ENCODE results near the gene AKAP5. TPM values are rescaled to one million over a fixed set of nuclear protein-coding genes. Genes with fewer than 3 reads are reported as not detected.

AKAP5 gene
- total RNA-seq, 1 experiment from 2014 or later, result 3.0 TPM

DNA sequence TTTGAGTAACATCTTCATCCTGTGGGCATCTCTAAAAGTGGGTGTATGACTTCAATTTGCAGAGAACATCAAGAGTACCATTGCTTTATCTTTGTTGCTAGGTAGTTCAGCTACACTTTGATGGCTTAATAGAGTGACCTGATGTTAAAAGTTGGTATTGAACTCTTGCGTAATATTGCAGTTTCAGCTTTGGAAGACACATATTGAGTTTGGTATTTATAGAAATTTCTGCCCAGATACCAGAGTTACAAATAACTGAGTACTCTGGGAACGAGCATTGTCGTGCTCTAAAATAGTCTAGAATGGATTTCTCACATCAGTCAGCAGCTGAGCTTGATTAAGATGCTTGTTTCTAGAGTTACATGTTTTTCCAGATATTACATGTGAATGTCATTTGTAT is 24.8 kb upstream of the AKAP5 start:
- H3K27ac Mint-ChIP-seq, result no peak overlapping the region
- no peak for TF ChIP-seq AFF4 (CRISPR knock-in tag; IDR thresholded peaks at IDR 0.05; ENCODE audit: borderline replicate concordance)
- no peak for TF ChIP-seq TEAD1 (CRISPR knock-in tag; IDR thresholded peaks at IDR 0.05)
- no peak for TF ChIP-seq ELF4 (CRISPR knock-in tag; IDR thresholded peaks at IDR 0.05; ENCODE audit: low read depth)
- TF ChIP-seq, protein P1, sequence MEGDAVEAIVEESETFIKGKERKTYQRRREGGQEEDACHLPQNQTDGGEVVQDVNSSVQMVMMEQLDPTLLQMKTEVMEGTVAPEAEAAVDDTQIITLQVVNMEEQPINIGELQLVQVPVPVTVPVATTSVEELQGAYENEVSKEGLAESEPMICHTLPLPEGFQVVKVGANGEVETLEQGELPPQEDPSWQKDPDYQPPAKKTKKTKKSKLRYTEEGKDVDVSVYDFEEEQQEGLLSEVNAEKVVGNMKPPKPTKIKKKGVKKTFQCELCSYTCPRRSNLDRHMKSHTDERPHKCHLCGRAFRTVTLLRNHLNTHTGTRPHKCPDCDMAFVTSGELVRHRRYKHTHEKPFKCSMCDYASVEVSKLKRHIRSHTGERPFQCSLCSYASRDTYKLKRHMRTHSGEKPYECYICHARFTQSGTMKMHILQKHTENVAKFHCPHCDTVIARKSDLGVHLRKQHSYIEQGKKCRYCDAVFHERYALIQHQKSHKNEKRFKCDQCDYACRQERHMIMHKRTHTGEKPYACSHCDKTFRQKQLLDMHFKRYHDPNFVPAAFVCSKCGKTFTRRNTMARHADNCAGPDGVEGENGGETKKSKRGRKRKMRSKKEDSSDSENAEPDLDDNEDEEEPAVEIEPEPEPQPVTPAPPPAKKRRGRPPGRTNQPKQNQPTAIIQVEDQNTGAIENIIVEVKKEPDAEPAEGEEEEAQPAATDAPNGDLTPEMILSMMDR (IDR thresholded peaks at IDR 0.05), result no peak
- TF ChIP-seq CREM (CRISPR knock-in tag; IDR thresholded peaks at IDR 0.05), result no peak
- no peaks in the 10 kb centered on the region for H3K4me1 Mint-ChIP-seq
- peaks cover 85% of the 10 kb centered on the region for H3K36me3 Mint-ChIP-seq
- no peak for ATAC-seq
- CTCF ChIA-PET, result interaction anchor here (2.7 kb wide), 1 partner anchor 10 kb away, joined by 8 read pairs; no protein-coding TSS in a partner anchor
- DNase-seq (ENCODE audit: low spot score), result no peak
- no peak overlapping the region for H3K4me3 Mint-ChIP-seq
- POLR2A ChIA-PET, result no interaction called here
- H3K9me3 Mint-ChIP-seq, result no peaks in the 10 kb centered on the region
- H3K27me3 Mint-ChIP-seq (ENCODE audit: low read depth), result no peaks in the 10 kb centered on the region

DNA sequence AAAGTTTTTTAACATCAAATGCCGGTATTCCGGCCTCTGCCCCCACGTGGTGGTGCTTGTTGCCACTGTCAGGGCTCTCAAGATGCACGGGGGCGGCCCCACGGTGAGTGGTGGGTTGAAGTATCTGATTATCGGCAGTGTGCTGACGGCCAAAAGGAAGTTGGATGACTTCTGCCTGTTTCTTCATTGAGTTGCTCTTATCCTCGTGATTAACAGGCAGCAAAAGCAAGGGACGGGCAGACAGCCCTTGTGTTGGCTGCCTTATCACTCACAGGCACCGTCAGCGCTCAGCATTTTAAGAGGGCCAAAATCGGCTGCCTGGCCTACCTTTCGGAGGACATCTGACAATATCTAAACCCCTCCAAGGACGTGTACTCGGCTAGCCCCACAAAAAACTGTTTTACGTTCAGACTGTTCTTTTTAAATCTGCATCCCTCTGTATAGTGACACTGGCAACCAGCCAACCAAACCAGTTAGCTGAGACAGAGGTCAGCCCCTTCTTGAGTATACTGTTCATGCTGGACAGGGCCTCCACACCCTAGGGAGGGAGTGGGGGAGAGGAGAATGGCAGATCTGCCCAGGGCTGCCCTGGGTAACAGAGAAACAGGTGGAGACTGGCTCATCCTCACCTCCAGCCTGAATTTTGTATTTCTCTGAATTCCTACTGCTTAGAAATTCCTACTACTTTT is 22.9 kb upstream of the AKAP5 start:
- no peaks in the 10 kb centered on the region for H3K27me3 Mint-ChIP-seq (ENCODE audit: low read depth)
- no peaks in the 10 kb centered on the region for H3K4me1 Mint-ChIP-seq
- CTCF ChIA-PET, result no interaction called here
- POLR2A ChIA-PET, result no interaction called here
- H3K27ac Mint-ChIP-seq, result no peak overlapping the region
- peaks cover 72% of the 10 kb centered on the region for H3K36me3 Mint-ChIP-seq
- H3K9me3 Mint-ChIP-seq, result no peaks in the 10 kb centered on the region
- DNase-seq (ENCODE audit: low spot score) (no peak), ATAC-seq (no peak)
- H3K4me3 Mint-ChIP-seq, result no peak overlapping the region
- TF ChIP-seq, protein P2, sequence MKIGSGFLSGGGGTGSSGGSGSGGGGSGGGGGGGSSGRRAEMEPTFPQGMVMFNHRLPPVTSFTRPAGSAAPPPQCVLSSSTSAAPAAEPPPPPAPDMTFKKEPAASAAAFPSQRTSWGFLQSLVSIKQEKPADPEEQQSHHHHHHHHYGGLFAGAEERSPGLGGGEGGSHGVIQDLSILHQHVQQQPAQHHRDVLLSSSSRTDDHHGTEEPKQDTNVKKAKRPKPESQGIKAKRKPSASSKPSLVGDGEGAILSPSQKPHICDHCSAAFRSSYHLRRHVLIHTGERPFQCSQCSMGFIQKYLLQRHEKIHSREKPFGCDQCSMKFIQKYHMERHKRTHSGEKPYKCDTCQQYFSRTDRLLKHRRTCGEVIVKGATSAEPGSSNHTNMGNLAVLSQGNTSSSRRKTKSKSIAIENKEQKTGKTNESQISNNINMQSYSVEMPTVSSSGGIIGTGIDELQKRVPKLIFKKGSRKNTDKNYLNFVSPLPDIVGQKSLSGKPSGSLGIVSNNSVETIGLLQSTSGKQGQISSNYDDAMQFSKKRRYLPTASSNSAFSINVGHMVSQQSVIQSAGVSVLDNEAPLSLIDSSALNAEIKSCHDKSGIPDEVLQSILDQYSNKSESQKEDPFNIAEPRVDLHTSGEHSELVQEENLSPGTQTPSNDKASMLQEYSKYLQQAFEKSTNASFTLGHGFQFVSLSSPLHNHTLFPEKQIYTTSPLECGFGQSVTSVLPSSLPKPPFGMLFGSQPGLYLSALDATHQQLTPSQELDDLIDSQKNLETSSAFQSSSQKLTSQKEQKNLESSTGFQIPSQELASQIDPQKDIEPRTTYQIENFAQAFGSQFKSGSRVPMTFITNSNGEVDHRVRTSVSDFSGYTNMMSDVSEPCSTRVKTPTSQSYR (CRISPR knock-in tag; IDR thresholded peaks at IDR 0.05), result no peak
- TF ChIP-seq ZNF219 (CRISPR knock-in tag; IDR thresholded peaks at IDR 0.05; ENCODE audit: borderline replicate concordance) (no peak), SOX15 (CRISPR knock-in tag; IDR thresholded peaks at IDR 0.05) (no peak), HMGA2 (CRISPR knock-in tag; IDR thresholded peaks at IDR 0.05) (no peak), ZNF317 (CRISPR knock-in tag; IDR thresholded peaks at IDR 0.05; ENCODE audit: borderline replicate concordance, low read depth) (no peak), TCF7 (CRISPR knock-in tag; IDR thresholded peaks at IDR 0.05; ENCODE audit: low read depth) (no peak), CREM (CRISPR knock-in tag; IDR thresholded peaks at IDR 0.05) (no peak), CBFB (CRISPR knock-in tag; IDR thresholded peaks at IDR 0.05; ENCODE audit: low read depth) (no peak), TEAD4 (CRISPR knock-in tag; IDR thresholded peaks at IDR 0.05) (no peak)
- TF ChIP-seq, protein P3, sequence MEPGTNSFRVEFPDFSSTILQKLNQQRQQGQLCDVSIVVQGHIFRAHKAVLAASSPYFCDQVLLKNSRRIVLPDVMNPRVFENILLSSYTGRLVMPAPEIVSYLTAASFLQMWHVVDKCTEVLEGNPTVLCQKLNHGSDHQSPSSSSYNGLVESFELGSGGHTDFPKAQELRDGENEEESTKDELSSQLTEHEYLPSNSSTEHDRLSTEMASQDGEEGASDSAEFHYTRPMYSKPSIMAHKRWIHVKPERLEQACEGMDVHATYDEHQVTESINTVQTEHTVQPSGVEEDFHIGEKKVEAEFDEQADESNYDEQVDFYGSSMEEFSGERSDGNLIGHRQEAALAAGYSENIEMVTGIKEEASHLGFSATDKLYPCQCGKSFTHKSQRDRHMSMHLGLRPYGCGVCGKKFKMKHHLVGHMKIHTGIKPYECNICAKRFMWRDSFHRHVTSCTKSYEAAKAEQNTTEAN (CRISPR knock-in tag; IDR thresholded peaks at IDR 0.05), result no peak
- TF ChIP-seq, protein P4, sequence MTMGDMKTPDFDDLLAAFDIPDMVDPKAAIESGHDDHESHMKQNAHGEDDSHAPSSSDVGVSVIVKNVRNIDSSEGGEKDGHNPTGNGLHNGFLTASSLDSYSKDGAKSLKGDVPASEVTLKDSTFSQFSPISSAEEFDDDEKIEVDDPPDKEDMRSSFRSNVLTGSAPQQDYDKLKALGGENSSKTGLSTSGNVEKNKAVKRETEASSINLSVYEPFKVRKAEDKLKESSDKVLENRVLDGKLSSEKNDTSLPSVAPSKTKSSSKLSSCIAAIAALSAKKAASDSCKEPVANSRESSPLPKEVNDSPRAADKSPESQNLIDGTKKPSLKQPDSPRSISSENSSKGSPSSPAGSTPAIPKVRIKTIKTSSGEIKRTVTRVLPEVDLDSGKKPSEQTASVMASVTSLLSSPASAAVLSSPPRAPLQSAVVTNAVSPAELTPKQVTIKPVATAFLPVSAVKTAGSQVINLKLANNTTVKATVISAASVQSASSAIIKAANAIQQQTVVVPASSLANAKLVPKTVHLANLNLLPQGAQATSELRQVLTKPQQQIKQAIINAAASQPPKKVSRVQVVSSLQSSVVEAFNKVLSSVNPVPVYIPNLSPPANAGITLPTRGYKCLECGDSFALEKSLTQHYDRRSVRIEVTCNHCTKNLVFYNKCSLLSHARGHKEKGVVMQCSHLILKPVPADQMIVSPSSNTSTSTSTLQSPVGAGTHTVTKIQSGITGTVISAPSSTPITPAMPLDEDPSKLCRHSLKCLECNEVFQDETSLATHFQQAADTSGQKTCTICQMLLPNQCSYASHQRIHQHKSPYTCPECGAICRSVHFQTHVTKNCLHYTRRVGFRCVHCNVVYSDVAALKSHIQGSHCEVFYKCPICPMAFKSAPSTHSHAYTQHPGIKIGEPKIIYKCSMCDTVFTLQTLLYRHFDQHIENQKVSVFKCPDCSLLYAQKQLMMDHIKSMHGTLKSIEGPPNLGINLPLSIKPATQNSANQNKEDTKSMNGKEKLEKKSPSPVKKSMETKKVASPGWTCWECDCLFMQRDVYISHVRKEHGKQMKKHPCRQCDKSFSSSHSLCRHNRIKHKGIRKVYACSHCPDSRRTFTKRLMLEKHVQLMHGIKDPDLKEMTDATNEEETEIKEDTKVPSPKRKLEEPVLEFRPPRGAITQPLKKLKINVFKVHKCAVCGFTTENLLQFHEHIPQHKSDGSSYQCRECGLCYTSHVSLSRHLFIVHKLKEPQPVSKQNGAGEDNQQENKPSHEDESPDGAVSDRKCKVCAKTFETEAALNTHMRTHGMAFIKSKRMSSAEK (CRISPR knock-in tag; IDR thresholded peaks at IDR 0.05; ENCODE audit: borderline replicate concordance), result no peak
- TF ChIP-seq, protein P5, sequence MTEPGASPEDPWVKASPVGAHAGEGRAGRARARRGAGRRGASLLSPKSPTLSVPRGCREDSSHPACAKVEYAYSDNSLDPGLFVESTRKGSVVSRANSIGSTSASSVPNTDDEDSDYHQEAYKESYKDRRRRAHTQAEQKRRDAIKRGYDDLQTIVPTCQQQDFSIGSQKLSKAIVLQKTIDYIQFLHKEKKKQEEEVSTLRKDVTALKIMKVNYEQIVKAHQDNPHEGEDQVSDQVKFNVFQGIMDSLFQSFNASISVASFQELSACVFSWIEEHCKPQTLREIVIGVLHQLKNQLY (CRISPR knock-in tag; IDR thresholded peaks at IDR 0.05), result no peak
- TF ChIP-seq, protein P6, sequence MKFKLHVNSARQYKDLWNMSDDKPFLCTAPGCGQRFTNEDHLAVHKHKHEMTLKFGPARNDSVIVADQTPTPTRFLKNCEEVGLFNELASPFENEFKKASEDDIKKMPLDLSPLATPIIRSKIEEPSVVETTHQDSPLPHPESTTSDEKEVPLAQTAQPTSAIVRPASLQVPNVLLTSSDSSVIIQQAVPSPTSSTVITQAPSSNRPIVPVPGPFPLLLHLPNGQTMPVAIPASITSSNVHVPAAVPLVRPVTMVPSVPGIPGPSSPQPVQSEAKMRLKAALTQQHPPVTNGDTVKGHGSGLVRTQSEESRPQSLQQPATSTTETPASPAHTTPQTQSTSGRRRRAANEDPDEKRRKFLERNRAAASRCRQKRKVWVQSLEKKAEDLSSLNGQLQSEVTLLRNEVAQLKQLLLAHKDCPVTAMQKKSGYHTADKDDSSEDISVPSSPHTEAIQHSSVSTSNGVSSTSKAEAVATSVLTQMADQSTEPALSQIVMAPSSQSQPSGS (CRISPR knock-in tag; IDR thresholded peaks at IDR 0.05; ENCODE audit: borderline replicate concordance, low read depth), result no peak
